NCI-H2081 (cell line): ENCODE measurements around the gene DOCK4.
"Not testable (repeated sequence)": the region's sequence is repeated elsewhere in the genome, so short reads cannot be mapped to it uniquely, and the experiment has no call there.

Experiments
- DNase-seq, 2 experiments: peaks; one replicate each; lab custom pipeline; 2025; lab: John Stamatoyannopoulos, UW

The DOCK4 gene, protein sequence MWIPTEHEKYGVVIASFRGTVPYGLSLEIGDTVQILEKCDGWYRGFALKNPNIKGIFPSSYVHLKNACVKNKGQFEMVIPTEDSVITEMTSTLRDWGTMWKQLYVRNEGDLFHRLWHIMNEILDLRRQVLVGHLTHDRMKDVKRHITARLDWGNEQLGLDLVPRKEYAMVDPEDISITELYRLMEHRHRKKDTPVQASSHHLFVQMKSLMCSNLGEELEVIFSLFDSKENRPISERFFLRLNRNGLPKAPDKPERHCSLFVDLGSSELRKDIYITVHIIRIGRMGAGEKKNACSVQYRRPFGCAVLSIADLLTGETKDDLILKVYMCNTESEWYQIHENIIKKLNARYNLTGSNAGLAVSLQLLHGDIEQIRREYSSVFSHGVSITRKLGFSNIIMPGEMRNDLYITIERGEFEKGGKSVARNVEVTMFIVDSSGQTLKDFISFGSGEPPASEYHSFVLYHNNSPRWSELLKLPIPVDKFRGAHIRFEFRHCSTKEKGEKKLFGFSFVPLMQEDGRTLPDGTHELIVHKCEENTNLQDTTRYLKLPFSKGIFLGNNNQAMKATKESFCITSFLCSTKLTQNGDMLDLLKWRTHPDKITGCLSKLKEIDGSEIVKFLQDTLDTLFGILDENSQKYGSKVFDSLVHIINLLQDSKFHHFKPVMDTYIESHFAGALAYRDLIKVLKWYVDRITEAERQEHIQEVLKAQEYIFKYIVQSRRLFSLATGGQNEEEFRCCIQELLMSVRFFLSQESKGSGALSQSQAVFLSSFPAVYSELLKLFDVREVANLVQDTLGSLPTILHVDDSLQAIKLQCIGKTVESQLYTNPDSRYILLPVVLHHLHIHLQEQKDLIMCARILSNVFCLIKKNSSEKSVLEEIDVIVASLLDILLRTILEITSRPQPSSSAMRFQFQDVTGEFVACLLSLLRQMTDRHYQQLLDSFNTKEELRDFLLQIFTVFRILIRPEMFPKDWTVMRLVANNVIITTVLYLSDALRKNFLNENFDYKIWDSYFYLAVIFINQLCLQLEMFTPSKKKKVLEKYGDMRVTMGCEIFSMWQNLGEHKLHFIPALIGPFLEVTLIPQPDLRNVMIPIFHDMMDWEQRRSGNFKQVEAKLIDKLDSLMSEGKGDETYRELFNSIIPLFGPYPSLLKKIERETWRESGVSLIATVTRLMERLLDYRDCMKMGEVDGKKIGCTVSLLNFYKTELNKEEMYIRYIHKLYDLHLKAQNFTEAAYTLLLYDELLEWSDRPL (N-terminal part only)

DNA sequence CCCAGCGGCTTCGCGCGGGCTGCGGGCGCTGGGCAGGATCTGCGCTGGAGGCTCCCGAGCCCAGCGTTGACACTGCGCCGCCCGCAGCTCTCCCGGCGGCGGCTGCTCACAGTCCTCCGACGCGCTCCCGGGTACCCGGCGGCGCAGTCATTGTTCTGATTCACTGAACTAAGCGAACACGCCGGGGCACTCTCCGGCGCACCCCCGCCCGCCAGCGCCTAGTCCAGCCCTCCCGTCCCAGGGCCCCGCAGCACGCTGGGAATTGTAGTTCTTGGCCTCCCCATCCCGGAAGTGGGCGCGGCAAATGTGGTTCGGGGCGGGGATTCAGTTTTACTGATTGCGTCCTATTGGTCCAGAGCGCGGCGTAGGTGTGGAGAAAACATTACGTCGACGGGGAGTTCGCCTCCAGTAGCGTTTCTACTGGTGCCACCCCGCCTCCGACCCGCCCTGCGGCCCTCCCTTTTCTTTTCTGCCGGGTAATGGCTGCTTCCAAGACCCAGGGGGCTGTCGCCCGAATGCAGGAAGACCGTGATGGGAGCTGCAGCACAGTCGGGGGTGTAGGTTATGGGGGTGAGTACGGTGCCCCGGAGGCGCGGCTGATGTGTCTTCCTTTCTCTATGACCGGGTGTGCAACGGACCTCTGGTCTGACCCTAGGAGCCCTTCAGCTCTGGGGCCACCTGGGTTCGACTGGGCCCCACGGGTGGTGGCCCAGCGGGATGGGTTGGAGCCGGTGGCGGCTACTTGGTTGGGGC is at the start of gene DOCK4, which contains the start of gene ZNF277:
DOCK4 (minus strand) TSS at position 162 of the 753 bp plus-strand sequence. CDS start 261 bp downstream, outside the sequence.
ZNF277 (plus strand) TSS at position 458 of the 753 bp plus-strand sequence; CDS start at position 480, 22 bp downstream.
- DNase-seq: peak; percentile 100

DNA sequence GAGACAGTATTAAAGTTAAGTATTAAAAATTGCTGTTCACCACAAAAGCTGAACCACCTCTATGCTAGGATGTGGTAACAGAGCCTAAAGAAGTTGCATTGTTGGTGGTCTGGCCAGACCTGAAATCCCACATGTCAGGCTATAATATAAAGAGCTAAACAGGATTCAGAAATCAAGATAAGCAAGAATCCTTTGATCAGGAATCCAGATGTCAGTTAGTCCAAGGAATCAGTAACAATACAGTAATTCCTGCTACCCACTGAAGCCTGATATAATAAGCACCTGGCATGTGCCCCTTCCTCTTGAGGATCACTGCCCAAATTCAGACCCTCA is 49.2 kb upstream of the DOCK4 start:
- DNase-seq: no peak

DNA sequence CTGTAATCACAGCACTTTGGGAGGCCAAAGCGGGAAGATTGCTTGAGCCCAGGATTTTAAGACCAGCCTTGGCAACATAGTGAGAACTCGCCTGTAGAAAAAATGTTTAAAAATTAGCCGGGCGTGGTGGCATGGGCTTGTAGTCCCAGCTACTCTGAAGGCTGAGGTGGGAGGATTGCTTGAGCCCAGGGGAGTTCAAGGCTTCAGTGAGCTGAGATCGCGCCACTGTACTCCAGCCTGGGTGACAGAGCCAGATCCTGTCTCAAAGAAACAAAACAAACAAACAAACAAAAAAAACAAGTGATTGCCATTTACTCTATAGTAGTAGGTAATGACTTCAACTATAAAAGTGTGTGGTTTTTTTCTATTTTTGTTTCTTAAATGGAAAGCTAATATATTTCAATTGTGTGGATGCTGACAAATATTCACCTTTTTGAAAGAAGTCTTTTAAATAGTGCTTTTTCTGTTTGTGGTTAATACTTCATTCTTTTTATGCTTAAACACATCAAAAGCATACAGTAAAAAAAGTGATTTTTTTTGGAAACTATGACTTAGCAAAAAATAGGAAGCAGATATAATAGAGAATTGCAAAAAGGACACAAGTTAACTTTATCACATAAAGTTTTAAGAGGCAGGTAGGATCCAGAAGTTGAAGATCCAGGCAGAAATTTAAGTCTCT is 48.6 kb upstream of the DOCK4 start:
- DNase-seq: no peak

DNA sequence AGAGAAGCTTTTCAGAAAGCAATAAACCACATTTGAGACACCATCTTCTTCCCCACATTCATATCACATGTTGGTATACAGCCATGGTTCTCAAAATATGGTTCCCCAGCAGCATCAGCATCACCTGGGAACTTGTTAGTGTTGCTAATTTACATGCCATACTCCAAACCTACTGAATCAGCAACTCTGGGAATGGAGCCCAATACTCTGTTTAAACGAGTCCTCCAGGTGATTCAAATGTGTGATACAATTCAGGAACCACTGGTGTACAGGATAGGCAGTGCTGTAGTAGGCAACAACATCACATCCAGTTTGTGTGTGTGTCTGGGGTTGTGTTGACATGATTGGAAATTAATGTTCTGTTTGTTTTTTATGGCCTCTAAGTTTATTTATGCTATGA is 48.0 kb upstream of the DOCK4 start:
- peak; percentile 41 to 65 for DNase-seq

DNA sequence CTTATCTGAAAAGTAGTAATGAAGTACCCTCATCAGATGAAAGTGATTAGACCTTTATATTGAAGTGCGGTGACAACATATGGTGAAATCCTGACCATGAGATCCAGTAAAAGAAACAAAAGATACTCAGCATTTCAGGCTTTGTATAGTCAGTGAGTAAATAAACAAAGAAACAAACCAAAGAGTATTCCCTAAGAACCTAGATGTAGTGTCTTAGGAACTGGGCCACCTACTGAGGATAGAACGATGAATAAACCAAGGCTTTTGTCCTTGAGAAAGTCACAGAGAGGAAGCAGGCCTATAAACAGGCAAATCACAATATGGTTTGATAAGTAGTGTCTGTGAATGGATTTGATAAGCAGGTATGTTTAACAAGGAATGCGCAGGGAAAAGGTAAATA is 46.5 kb upstream of the DOCK4 start:
- DNase-seq: no peak

DNA sequence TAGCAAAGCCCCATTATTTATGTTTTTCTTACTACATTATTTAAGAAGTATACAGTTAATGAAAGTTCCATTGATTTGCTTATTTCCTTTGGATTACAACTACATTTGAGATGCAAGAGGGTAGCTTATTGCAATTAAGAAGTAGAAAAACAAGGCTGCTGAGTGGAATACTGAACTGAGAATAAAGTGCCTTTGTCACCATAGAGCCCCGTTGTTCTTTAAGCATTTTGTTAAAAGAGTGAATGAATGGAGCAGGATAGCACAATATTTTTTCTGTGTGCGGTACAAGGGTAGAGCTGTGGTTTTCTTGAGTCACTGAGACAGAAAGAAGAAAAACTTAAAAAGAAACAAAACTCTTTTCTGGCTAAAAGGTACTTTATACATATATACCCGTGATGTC is 45.9 kb upstream of the DOCK4 start:
- DNase-seq: no peak

DNA sequence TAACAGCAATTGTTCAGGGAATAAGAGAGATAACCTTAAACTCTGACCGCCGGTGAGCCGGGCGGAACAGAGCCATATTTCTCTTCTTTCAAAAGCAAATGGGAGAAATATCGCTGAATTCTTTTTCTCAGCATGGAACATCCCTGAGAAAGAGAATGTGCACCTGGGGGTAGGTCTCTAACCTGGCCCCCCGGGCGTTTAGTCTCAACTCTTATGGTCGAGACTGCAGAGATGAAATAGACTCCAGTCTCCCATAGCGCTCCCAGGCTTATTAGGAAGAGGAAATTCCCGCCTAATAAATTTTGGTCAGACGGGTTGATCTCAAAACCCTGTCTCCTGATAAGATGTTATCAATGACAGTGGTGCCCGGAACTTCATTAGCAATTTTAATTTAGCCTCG is 43.8 kb upstream of the DOCK4 start:
- DNase-seq: not testable (repeated sequence)

DNA sequence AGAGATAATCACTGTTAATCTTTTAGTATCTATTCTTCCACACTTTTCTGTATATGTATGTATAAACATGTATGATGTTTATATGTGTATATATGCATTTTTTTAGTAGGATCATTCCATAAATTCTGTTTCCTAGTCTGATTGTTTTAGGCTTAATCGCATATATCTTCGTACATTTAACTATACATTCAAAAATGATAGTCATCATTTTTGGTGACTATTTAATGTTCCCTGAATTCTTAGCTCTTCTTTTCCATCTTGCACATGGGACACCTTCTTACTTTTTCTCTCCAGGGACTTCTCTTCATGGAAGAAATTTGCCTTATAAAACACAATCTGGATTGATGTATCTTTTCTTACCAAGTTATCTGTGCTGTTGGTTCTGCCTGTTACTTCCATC is 42.4 kb upstream of the DOCK4 start:
- no peak for DNase-seq

DNA sequence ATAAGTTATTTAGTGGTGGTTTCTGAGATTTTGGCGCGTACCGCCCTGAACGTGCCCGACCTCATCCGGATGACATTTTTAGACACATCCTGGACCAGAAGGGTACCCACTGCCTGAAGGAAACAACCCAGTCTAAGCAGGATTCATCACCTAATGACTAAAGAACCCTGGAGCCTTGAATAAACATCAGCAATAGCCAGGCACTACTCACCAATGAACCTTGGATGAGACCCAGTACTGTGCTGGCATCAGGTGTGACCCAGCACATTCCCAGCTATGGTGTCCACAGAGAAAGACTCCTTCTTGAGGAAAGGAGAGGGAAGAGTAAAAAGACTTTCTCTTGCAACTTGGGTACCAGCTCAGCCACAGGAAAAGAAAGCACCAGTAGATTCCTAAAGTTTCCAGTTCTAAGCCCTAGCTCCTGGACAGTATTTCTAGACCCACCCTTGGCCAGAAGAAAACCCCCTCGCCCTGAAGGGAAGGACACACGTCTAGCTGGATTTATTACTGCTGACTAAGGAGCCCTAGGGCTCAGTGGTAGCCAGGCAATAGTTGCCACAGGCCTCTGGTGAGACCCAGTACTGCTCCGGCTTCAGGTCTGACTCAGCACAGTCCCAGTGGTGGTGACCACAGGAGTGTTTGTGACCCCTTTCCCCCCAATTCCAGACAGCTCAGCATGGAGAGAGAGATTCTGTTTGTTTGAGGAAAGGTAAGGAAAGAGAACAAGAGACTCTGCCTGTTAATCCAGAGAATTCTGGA is 32.8 kb upstream of the DOCK4 start:
- DNase-seq: no peak

DNA sequence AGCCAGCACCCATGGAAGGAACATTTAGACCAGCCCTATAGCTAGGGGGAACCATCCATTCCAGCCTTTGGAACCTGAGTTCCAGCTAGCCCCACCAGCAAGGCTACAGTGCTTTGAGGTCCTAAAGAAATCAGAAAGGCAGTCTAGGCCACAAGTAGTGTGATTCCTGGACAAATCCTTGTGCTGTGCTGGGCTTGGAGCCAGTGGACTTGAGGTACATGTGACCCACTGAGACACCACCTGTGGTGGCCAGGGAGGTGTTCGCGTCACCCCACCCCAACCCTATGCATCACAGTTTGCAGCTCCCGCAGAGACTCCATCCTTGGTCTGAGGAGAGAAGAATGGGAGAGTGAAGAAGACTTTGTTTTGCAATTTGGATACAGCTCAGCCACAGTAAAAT is 32.1 kb upstream of the DOCK4 start:
- no peak for DNase-seq

DNA sequence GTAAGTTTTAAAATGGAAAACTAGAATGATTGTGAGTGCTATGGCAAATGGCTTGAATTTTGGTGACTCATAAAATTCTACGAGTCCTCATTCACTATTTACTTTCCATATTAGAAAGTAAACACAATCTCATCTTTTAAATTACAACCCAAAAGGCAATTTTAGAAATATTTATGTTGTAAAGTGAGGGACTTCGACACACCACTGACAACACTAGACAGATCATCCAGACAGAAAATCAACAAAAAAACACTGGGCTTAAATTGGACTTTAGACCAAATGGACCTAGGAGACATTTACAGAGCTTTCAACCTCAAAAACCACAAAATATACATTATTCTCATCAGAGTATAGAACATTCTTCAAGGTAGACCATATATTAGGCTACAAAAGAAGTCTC is 30.4 kb upstream of the DOCK4 start:
- DNase-seq: no peak

DNA sequence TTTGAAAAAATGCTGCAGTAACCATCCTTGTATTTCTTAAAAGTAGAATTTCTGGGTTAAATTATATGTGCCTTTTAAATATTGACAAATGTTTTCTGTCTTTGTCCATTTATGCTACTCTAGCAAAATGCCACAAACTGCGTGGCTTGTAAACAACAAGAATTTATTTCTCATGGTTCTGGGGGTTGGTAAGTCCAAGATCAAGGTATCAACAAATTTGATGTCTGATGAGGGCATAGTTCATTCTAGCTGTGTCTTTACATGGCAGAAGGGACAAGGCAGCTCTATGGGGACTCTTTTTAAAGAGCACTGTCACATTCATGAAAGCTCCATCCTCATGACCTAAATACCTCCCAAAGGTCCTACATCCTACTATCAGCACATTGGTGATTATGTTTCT is 27.9 kb upstream of the DOCK4 start:
- no peak for DNase-seq

DNA sequence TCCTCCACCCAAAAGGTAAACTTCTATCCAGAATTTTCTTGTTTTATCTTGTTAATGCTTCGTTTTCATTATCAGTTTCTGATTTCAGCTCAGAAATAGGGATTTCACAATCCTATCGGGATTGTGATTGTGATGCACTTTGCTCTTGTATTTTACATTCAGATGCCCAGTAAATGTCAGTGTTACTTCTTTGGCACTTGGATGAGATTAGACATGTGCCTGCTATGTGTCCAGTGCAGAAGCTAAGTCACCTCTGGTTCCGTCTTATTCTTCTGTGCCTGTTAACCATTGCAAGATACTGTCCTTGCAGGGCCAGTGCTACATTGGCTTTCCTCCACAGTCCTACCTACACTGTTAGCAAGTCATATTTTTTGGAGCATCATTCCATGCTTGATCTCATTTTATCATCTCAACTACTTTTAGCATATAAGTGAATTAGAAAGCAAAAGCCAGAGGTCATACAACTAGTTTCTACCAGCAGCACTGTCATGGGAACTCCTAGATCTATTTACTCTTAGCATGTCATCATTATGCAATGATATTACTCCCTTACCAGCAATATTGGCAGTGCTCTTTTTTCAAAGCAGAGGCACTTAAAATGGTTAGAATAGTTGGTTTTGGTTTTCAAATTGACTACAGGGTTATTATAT is 27.0 kb upstream of the DOCK4 start:
- DNase-seq: no peak

DNA sequence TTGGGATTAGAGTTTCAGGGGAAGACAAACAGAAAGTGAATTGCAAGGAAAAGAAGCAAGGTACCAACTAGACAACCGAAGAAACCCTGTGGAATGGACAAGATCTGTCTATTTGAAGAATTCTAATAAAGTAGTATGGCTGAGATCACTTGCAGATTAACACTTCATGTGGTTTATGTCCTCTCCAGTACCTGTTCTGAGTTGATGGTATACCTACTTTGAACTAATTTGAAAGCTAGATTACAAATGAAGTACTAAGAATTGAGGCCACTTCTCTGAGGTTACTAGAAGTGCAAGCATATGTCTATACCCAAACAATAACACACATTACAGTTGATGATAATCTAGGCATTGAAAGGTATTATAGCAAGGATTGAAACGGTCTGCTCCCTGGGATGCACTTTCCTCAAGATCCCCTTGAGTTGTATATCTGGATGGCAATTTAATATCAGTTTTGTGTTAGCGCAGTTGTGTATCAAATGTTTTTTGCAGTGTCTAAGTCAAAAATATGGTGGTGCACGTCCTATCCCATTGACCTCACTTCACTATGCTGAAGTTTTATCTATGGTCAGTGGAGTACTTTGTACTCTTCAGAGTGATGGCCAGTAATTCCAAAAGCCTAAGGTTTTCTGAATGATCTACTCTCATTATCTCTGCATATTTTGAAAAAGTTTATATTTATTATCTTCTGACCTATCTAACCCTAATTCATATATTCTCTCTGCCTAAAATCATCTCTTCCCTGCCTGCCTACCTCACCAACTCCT is 26.2 kb upstream of the DOCK4 start:
- no peak for DNase-seq

DNA sequence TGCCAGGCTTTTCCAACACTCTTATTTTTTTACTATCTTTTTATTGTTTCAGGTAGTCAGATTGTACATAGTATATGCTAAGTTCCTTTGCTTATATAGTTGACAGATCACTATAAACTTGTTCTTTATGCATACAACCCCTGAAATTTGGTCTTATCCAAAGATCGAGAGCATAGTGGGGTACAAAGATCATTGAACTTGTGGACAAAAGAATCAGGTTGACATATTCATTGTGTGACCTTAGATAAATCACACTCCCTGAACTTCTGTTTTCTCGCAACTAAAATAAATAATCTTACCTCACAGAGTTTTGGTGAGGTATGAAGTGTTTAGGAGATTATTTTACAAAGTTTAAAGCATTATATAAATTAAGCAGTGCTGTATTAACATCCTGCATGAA is 22.4 kb upstream of the DOCK4 start:
- DNase-seq: no peak

DNA sequence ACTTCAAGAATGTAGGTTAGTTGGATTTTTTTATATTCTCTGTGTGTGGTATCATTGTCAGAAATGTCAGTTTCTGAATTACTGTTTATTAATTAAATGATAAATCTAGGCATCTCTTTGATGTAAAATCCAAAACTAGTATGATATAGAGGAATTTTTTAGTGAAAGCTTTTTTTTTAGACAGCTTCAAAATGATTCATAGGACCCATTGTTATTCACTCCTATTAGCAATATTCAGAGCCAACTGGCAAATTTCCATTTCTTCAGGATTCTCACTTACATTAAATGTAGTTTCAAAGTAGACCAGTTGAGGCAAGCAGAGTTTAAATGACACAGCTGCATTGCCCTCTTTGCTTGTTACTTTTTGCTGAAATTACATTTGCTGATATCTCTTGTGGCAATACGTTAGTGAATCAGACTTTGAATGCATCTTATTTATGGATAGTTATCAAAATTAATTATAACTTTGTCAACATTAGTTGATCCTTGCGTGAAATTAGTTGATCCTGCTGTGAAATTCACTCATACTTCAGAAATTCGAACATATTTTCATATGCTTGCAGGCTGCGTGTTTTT is 20.6 kb upstream of the DOCK4 start:
- DNase-seq: no peak

DNA sequence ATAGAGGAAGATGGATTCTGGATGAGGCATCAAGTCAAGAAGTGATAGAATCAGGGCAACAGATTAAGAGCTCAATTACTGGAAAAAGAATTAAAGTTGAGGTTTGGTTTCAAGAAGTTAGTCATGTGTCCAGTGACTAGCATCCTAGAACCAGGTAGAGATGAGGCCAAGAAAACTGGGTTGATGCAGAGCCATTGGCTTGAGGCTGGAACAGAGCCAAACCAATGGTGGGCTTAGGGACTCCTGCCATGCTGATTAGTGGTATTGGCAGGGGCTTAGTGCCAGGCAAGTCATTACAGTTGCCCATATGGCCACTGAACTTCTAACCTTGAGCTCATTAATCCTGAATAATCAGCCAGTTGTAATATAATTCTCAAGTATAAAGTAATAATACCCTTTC is 18.8 kb upstream of the DOCK4 start:
- DNase-seq: no peak

DNA sequence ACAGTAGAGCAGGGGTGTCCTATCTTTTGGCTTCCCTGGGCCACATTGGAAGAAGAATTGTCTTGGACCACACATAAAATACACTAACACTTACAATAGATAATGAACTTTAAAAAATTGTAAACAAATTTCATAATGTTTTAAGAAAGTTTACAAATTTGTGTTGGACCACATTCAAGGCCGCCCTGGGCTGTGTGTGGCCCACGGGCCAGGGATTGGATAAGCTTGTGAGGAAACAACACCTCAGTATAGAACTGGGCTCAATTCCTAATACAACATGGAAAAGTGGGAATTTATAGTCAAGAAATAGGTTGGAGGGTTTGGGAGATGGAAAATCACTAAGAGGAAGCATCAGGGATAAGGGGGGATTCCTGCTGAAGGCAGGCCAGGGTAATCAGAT is 18.0 kb upstream of the DOCK4 start:
- no peak for DNase-seq

DNA sequence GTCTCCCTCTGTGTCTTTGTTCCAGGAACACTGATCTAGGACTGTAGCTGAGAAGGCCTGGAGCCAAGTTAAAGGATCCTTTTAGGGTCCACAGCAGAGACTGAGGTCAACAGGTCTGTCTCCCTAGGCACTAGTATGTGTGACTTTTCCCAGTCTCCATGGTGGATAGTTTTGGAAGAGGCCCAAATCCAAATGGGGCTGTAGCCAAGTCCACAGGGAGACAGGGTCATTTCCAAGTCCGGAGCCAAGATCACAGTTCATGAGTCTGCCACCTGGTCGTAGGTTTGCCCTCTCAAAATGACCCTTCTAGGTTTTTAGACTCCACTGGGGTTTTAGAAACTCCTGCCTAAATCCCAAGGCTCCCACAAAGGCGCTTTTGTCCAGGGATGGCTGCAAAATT is 17.1 kb upstream of the DOCK4 start:
- DNase-seq: no peak
